Duodenal mucosa (tissue), 2 donors: Measurements from ENCODE around the gene ONECUT2.

Source experiments
- H3K27ac ChIP-seq: one replicate; pipeline ENCODE4 v1.7.0; 2013; ENCODE audit warnings: low read depth, low read length
- H3K27me3 ChIP-seq, 2 donors: one replicate each; pipeline ENCODE4 v1.7.0; 2013; ENCODE audit warnings: low read length in 2 of 2, control low read depth in 1 of 2; ENCODE audit not compliant: insufficient read depth in 2 of 2, control insufficient read depth in 1 of 2
- H3K36me3 ChIP-seq, 2 donors: one replicate each; pipeline ENCODE4 v1.7.0; 2013; ENCODE audit warnings: low read length in 2 of 2, control low read depth in 1 of 2; ENCODE audit not compliant: insufficient read depth in 2 of 2, control insufficient read depth in 1 of 2
- H3K4me1 ChIP-seq, 2 donors: one replicate each; pipeline ENCODE4 v1.7.0; 2013; ENCODE audit warnings: low read length in 2 of 2, control low read depth in 1 of 2; ENCODE audit not compliant: insufficient read depth in 2 of 2, control insufficient read depth in 1 of 2
- H3K4me3 ChIP-seq, 2 donors: one replicate each; pipeline ENCODE4 v1.7.0; 2013; ENCODE audit warnings: low read length in 2 of 2, low read depth in 1 of 2
- H3K9ac ChIP-seq, 2 donors: one replicate each; pipeline ENCODE4 v1.7.0; 2013; ENCODE audit warnings: low read length in 2 of 2, low read depth in 1 of 2
- H3K9me3 ChIP-seq, 2 donors: one replicate each; pipeline ENCODE4 v1.7.0; 2013; ENCODE audit warnings: low read length in 2 of 2, control low read depth in 1 of 2; ENCODE audit not compliant: control insufficient read depth in 1 of 2

The ONECUT2 gene

GRCh38 chr18:57431002-57431382 is 4.2 kb upstream of the ONECUT2 start:
- peak overlapping the region; percentile 21 for H3K27ac ChIP-seq

DNA sequence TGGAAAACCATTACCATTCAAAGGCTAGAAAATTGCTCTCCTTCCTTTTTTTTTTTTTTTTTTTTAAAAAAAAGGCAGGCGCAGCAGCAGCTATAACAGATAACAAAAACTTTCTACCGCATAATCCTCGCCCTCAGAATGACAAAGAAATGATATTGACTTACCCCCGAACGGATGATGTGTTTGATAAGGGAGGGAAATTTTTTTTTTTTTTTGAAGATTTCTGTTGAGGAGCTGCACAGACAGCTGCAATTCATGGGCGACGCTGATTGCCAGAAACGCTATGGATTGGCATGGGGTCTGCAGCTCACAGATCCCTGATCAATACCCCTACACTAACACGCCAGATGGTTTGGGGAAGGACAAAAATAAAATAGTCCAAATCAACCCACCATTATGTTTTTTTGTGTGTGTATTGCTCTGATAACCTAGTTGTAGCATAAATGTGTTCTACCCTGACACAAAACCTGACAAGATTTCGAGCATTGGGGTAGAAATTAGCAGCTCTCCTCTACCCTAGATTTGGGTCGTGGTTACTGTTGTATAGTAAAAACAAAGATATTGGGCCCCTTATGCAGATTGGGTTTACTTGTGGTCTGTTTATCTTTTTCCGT is 3.6 kb upstream of the ONECUT2 start:
- Histone ChIP-seq H3K4me3 (peak overlapping the region; percentile 82 to 95), H3K27ac (no peak overlapping the region), H3K4me1 (peaks cover 3 to 5% of the 10 kb centered on the region in 2 donors), H3K36me3 (no peaks in the 10 kb centered on the region), H3K9ac (peak overlapping the region; percentile 65 to 97), H3K9me3 (no peaks in the 10 kb centered on the region), H3K27me3 (peaks cover 22 to 46% of the 10 kb centered on the region in 2 donors)

More at GRCh38 chr18:57431002-57431382, 4.2 kb upstream of the ONECUT2 start:
- Histone ChIP-seq H3K9ac (peak overlapping the region; percentile 65 to 97), H3K4me1 (peaks cover under 1 to 5% of the 10 kb centered on the region in 2 donors), H3K4me3 (peak overlapping the region; percentile 82 to 95), H3K36me3 (no peaks in the 10 kb centered on the region), H3K27me3 (peaks cover 16 to 40% of the 10 kb centered on the region in 2 donors), H3K9me3 (no peaks in the 10 kb centered on the region)

DNA sequence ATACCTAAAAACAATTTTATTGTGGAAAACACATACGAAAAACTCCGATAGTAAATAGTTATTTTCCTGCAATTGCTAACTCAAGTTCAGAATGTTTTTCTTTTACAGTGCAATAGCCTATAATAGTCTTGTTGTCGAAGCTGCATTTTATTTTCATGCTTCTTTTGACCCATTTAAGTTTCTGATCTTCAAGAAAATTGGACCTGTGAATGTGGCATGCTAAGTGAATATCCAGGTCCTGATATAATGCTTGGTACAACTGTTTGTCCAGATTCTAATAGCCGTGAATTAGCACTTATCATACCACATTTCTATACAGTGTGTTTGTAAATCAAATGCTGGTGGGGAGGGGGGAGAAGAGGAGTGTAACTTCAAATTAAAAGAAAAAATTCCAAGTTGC is 3.0 kb upstream of the ONECUT2 start:
- peak overlapping the region; percentile 82 to 95 for H3K4me3 ChIP-seq
- peaks cover 0 to under 1% of the 10 kb centered on the region in 2 donors for H3K36me3 ChIP-seq
- H3K27me3 ChIP-seq = peaks cover 24 to 51% of the 10 kb centered on the region in 2 donors
- peak overlapping the region; percentile 65 to 97 for H3K9ac ChIP-seq
- no peaks in the 10 kb centered on the region for H3K9me3 ChIP-seq
- H3K4me1 ChIP-seq = peaks cover 0 to 5% of the 10 kb centered on the region in 2 donors
- H3K27ac ChIP-seq = peak overlapping the region; percentile 15

GRCh38 chr18:57432751-57433400 is 2.3 kb upstream of the ONECUT2 start:
- Histone ChIP-seq H3K9me3 (no peaks in the 10 kb centered on the region), H3K4me3 (peak overlapping the region; percentile 82 to 95), H3K9ac (peak overlapping the region; percentile 65 to 97), H3K36me3 (peaks cover 0 to 5% of the 10 kb centered on the region in 2 donors), H3K4me1 (peaks cover 0 to 5% of the 10 kb centered on the region in 2 donors), H3K27me3 (peaks cover 29 to 57% of the 10 kb centered on the region in 2 donors), H3K27ac (peak overlapping the region; percentile 45)

- peaks cover 0 to 5% of the 10 kb centered on the region in 2 donors for H3K4me1 ChIP-seq
Observed at GRCh38 chr18:57433482-57433881, 1.7 kb upstream of the ONECUT2 start.

DNA sequence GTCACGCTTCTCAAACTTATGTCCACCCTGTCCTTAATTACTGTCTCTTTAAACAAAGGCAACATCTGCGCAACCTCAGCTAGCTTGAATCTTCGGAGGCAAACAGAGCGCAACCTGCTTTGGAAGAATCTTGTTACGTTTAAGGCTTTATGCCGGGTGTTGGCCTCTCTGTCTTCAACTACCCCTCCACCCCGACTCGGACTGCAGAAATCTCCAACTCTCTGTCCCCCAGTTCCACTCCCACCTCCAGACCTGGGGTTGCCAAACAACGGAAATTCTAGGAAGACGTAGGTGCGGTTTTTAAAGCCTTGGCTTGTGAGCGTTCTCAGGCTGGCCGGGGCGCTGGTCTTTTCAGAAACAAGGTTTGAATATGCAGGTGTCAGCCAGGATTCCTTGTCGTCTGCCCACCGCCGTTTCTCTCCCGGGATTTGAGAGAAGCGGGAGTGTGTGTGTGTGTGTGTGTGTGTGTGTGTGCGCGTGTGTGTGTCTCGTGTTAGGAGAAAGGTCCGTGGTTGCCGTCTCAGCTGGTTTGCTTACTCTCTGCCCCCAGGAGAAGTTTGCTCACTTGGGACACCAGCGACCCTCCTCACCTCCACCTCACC is 1.1 kb upstream of the ONECUT2 start:
- peak overlapping the region; percentile 47 for H3K27ac ChIP-seq

More at GRCh38 chr18:57433482-57433881, 1.7 kb upstream of the ONECUT2 start:
- Histone ChIP-seq H3K27me3 (peaks cover 28 to 63% of the 10 kb centered on the region in 2 donors), H3K9me3 (no peaks in the 10 kb centered on the region), H3K36me3 (peaks cover 0 to 5% of the 10 kb centered on the region in 2 donors), H3K9ac (peak overlapping the region; percentile 65 to 97), H3K4me3 (peak overlapping the region; percentile 82 to 95), H3K27ac (peak overlapping the region; percentile 47)

DNA sequence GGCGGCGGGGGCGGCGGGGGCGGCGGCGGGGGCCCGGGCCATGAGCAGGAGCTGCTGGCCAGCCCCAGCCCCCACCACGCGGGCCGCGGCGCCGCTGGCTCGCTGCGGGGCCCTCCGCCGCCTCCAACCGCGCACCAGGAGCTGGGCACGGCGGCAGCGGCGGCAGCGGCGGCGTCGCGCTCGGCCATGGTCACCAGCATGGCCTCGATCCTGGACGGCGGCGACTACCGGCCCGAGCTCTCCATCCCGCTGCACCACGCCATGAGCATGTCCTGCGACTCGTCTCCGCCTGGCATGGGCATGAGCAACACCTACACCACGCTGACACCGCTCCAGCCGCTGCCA is 644 bp downstream of the ONECUT2 start:
- Histone ChIP-seq H3K36me3 (peaks cover 4 to 5% of the 10 kb centered on the region in 2 donors), H3K27ac (peak overlapping the region; percentile 39), H3K27me3 (peaks cover 39 to 66% of the 10 kb centered on the region in 2 donors), H3K9me3 (no peaks in the 10 kb centered on the region), H3K4me3 (peak overlapping the region; percentile 81 to 92), H3K9ac (peak overlapping the region; percentile 84 to 93), H3K4me1 (peaks cover 0 to 5% of the 10 kb centered on the region in 2 donors)

More for the DNA sequence above, 1.1 kb upstream of the ONECUT2 start:
- H3K9ac ChIP-seq = peak overlapping the region; percentile 65 to 97
- H3K4me1 ChIP-seq = peaks cover 0 to 5% of the 10 kb centered on the region in 2 donors
- H3K36me3 ChIP-seq = peaks cover 0 to 5% of the 10 kb centered on the region in 2 donors
- peak overlapping the region; percentile 82 to 95 for H3K4me3 ChIP-seq
- peaks cover 33 to 68% of the 10 kb centered on the region in 2 donors for H3K27me3 ChIP-seq
- H3K9me3 ChIP-seq = no peaks in the 10 kb centered on the region

- peaks cover 0 to 5% of the 10 kb centered on the region in 2 donors for H3K4me1 ChIP-seq
- H3K27me3 ChIP-seq = peaks cover 39 to 64% of the 10 kb centered on the region in 2 donors
- H3K9ac ChIP-seq = peak overlapping the region; percentile 84 to 93
- peak overlapping the region; percentile 81 to 92 for H3K4me3 ChIP-seq
- no peaks in the 10 kb centered on the region for H3K9me3 ChIP-seq
- H3K27ac ChIP-seq = peak overlapping the region; percentile 39
- peaks cover 4 to 5% of the 10 kb centered on the region in 2 donors for H3K36me3 ChIP-seq
Observed at GRCh38 chr18:57436191-57436964, 1.2 kb downstream of the ONECUT2 start.

DNA sequence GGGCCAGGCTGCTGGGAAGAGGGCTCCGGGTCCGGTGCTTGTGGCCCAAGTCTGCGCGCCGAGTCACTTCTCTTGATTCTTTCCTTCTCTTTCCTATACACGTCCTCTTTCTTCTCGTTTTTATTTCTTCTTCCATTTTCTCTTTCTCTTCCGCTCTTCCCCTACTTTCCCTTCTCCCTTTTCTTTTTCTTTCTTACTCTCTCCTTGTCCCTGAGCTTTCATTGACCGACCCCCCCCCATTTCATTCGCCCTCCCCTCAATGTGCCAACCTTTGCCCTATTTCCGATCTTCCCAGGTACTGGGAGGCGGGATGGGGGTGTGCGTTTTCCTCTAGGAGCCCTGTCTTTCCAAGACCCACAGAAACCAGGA is 1.8 kb downstream of the ONECUT2 start:
- Histone ChIP-seq H3K36me3 (peaks cover 4 to 5% of the 10 kb centered on the region in 2 donors), H3K27me3 (peaks cover 35 to 64% of the 10 kb centered on the region in 2 donors), H3K9ac (peak overlapping the region; percentile 84 to 93), H3K4me1 (peaks cover 0 to 5% of the 10 kb centered on the region in 2 donors), H3K4me3 (peak overlapping the region; percentile 81 to 92), H3K27ac (peak overlapping the region; percentile 44), H3K9me3 (no peaks in the 10 kb centered on the region)
